HG03175 (cell line): Measurements from ENCODE around the gene GNG4.
A peak's percentile ranks its signal among the peaks of the same experiment; 100 is the strongest.
"Not testable (repeated sequence)": the region's sequence is repeated elsewhere in the genome, so short reads cannot be mapped to it uniquely, and the experiment has no call there.

Experiments
- ATAC-seq: cut with Tn5 transposase; IDR thresholded peaks from one replicate; pipeline ENCODE4 v1.9.1; 2021; ENCODE audit warnings: mild to moderate bottlenecking, moderate library complexity; ENCODE audit not compliant: unreplicated experiment

GNG4 gene

DNA sequence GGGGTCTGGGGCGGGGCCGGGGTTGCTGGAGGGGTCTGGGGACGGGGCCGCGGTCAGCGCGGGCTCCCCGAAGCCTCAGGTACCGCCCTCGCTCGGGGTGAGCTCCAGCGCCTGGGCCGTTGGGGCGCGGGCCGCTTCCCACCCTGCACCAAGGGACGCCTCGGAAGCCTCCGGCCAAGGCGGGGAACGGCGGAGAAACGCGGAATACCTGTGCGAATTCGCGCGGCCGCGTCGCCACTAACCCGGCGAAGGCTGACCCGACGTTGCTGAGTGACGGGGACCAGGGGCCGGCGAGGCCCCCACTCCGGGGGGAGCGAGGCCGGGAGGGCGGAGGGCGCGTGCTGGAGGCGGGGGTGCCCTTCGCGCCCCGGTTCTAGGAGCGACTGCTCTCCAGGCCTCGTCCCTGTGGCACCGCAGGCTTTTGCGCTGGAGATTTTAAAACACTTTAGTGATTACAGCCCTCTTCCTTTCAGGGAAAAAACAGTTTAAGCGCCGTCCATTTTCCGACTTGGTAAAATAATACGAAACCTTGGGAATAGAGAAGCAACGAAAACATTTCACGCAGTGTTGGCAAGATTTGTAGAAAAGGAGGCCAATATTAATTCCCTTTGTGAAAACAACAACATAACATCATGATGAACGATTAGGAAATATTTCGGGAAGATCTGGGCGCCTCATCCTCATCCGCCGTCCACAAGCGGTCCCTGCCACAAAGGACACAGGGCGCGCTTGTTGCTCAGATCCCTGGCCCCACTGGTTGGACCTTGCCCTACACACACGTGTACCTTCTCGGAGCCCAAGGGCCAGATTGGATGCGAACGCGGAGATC lies 971 bp upstream of the GNG4 start:
- no peak for ATAC-seq

DNA sequence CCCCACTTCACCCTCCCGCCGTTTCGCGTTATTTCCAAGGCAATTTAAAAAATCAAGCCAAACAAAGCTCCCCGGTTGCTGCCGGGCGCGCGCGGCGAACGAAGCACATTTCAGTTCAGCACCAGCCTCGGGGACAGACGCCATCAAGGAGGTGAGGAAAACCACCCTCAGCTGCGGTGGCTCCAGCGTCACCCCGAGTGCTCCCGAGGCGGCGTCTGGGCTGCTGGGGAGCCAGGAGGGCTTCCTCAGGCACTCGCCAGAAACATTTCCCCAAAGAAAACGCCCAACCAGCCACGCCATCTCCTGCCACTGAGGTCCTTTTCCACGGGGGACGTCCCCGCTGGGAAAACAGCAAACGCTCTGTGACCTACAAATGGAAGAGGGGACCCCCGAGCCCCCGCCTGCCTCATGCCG lies 623 bp downstream of the GNG4 start:
- peak; percentile 55 for ATAC-seq

DNA sequence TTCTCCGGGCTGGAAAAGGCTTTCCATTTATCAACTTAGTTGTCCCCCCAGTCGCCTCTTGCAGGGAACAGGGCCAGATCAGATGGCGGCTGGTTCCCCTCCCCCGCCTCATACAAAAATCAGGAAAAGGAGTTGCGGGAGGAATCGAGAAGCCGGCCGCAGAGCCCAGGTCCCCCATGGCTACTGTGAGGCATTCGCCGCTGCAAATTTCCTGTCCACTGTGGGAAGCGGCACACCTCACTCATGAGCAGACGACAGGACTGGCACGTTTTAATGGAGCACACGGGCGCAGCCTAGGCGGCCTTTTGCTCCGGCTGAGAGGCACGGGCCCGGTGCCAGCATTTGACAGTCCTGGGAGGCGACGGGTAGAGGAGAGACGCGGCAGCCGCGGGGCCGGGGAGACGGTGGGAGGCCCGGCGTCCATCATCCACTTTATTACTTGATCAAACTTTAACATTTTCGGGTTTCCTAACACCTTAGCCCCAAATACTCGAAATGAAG lies 1.1 kb downstream of the GNG4 start:
- no peak for ATAC-seq

DNA sequence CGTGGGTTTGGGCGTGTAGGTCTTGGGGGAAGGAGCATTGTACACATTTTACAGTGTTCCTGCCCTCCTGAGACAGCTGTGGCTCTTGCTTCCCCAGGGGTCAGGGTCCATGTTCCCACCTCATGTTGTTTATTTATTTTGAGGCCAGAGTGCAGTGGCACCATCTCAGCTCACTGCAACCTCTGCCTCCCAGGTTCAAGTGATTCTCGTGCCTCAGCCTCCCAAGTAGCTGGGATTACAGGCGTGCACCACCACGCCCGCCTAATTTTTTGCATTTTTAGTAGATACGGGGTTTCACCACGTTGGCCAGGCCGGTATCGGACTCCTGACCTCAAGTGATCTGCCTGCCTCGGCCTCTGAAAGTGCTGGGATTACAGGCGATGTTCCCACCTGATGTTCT lies 2.0 kb downstream of the GNG4 start:
- not testable (repeated sequence) for ATAC-seq

DNA sequence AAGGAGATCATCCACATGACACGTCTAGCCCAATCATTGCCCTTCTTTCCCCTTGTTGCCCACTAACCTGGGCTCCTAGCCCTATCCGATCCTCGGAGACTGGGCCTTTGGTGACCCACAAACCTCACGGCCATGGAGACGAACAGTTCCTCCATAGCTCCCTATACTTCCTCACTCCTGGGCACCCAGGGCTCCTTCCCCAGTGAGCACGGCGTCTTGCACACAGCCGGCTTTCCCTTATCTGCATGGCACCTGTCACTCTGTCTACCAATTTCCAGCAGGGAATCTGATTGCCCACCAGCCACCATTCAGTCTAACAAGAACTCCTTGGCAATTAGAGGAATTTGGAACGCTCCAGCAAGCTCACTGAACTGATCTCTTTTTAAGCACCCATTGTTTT lies 3.1 kb downstream of the GNG4 start:
- ATAC-seq = no peak

DNA sequence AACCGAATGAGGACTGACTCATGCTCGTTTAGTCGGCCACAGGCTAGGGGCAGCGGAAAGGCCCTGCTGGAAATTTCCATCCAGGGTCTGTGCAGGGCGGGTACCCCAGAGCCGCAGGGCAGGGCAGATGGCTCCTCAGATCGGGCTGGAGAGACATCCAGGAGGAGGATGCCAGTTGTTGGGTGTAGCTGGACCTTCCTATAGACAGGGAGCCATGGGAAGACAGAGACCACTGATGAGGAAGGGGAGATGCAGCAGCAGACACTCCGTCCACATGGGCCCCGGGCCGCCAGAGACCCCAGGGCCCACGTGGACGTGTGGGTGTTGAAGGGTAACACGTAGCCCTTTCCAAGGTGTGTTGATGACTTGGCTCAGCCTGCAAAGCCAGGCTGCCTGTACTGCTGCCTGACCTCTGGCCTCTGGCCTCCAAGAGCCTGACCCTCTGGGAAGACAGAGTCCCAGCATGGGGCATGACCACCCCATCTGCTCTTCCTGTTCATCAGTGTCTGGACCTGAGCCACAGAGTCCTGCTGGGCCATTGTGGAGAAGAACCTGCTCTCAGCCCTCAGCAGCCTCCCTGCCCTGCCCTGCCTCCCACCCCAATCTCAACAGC lies 4.8 kb downstream of the GNG4 start:
- no peak for ATAC-seq

DNA sequence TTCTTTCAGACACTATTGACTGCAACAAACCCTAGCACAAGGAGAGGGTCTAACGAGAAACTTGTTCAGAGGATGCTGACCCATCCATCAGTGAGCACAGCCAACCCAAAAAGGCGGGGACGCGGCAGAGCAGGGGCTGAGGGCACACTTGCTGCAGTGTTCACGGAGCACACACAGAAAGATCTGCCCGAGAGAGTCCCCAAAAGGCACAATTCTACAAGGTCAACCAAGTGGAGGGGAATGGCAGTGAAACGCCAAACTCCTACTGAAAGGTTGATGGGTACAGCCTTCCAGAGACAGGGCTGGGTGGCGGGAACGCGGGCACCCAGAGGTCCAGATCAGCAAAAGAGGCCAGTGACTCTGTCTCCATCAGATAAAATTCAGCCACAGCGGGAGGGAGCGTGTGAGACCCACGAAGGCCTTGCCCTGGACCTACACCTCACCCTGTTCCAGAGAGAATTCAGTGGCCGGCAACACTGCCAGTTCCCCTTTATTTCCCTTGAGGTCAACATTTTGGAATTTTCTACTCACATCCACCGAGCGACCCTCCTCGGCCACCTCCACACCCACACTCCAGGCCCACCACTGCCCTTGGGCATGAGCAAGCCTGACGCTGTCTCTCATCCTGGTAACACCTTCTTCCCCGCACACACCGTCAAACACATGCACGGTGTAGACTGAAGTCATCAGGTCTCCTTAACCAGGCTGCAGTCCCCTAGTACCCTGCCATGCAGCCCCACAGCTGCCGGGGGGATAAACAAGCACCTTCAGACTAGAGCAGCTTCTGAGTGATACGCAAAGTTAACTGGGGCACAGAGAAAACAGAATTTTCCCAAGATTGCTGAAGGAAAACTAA lies 5.5 kb downstream of the GNG4 start:
- ATAC-seq = no peak

DNA sequence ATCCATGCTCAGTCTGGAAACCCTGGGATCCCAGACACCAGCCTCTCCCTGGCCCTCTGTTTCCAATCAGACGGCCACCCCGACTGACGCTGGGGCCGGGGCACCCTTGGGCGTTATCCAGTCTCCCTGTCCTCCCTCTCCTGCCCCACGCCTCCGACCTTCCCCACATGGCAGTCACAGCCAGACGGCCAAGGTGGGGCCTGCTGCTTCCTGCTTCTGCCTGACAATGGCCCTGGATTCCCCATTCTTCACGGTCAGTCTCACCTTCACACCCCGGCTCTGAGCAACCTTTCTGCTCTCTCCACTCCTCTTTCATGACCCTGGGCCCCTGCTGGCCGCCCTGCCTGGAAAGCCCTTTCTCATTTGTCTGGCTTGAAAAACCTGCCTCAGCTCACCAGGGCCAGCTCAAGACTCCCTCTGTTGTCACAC lies 6.6 kb downstream of the GNG4 start:
- ATAC-seq = no peak

DNA sequence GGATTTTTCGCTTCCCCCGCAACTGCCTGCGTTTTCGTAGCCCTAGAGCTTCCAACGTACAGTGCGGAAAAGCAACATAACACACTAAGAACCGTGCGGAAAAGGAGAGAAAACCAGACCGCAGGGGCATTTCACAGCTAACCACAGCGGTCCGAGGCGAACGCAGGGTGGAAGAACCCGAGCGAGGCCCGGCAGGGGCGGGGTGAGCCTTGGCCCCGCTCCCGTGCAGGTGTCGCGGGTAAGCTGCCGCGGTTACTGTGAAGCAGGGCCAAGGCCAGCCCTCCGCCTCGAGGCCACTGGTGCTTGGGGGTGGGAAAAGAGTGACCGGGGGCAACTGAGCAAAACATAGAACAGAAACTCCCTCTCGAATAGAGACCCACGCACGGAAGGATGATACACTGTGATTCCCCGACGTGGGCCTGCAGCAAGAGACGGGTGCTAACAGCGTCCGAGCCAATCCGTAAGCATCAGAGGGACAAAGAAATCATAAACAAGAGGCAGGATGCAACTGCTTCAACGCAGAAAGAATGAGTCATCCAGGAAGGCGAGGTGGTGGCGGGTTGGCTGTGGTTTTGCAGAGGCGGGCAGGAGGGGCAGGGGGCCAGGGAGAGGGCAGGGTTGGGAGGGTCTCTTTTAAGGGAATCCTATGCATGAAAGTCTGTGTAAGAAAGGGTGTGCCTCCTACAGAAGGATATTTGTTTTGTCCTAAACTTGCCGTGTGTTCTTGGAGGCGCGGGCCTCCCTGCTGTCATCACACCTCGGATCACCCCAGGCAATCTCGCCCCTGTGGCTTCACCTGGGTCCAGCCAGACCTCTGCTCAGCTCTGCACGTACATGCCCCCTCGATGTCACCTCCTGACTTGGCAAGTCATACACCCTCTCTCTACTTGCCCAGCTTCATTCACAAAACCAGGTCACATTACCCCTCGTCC lies 7.3 kb downstream of the GNG4 start:
- peak; percentile 74 for ATAC-seq

DNA sequence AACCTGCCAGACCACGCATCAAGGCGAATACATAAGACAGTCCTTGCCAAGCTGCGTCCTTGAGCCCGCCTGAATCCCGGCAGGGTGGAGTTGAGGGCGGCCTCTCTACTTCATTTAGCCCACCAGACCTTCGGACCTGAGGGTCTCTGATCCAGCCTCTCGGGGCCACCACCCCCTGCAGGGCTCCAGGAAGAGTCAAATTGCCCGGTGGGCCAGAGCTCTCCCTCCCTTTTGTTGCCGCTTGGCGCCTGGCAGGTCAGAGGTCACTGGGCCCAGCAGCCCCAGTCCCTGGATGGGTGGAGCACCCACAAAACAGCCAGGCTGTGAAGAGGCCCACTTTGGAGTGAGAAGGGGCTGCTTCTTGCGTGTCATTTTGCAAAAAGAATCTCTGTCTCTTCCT lies 9.0 kb downstream of the GNG4 start:
- ATAC-seq = no peak

DNA sequence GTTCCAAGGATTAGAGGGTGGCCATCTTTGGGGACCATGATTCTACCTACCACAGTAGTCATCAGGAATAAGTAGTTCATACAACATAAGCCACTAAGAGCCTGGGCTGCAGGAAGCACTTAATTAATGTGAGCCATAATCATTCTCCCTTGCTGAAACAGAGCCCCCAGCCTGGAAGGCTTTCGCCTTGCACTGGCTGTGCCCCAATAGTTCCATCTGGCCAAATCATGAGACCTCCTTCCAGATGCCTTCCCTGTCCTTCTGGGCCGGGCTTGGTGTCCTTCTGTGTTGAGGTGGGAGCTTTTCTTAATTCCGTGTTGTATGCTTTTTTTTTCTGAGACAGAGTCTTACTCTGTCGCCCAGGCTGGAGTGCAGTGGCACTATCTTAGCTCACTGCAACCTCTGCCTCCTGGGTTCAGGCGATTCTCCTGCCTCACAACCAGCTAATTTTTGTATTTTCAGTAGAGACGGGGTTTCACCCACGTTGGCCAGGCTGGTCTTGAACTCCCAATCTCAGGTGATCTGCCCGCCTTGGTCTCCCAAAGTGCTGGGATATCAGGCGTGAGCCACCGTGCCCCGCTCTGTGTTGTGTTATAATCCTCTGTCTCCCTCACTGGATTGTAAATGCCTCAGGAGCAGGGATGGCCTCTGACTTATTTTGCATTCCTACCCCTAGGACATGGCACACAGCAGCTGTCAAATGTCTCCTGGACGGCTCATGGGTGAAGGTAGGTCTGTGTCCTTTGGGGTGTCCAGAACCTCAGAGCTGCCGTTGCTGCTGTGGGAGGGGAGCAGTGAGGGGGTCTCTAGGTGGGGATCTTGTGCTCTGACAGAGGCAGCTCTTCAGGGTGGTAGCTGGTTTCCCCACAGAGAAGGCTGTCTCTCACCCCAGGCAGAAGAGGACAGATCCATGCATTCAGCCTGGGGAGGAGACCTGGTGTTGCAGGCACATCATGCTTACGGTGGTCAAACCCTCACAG lies 10.1 kb downstream of the GNG4 start:
- no peak for ATAC-seq

DNA sequence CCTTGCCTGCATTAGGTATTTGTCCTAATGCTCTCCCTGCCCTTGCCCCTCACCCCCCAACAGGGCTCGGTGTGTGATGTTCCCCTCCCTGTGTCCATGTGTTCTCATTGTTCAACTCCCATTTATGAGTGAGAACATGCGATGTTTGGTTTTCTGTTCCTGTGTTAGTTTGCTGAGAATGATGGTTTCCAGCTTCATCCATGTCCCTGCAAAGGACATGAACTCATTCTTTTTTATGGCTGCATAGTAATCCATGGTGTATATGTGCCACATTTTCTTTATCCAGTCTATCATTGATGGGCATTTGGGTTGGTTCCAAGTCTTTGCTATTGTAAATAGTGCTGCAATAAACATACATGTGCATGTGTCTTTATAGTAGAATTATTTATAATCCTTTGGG lies 11.0 kb downstream of the GNG4 start:
- not testable (repeated sequence) for ATAC-seq

DNA sequence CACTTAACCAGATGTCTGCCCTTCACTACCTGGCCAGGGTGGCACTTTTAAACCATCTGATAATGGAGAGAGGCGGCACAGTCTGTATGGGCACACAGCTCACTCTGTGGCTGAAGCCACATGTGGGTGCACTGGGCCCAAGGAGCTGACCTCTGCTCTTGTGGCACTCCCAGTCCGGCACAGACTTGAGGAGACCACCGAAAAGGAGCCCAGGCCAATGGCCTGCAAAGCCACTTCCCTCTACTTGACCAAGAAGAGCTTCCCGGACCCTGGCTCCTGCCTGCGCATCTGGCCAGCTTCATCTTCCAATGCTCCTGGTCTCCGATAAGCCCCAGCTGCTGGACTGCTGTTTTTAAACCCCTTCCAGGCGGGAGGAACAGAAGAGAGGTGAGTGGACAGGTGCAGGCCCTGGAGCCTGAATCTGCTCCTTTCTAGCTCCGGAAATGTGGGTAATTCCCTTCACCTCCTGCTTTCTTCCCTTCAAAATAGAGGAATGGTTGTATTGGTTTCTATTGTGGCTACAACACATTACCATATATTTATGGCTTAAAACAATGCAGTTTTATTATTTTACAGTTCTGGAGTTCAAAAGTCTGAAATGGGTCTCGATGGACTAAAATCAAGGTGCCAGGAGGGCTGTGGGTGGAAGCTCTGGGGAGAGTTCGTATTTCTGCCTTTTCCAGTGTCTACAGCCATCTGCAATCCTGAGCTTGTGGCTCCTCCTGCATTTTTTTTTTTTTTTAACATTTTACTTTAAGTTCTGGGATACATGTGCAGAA lies 11.6 kb downstream of the GNG4 start:
- ATAC-seq = no peak

DNA sequence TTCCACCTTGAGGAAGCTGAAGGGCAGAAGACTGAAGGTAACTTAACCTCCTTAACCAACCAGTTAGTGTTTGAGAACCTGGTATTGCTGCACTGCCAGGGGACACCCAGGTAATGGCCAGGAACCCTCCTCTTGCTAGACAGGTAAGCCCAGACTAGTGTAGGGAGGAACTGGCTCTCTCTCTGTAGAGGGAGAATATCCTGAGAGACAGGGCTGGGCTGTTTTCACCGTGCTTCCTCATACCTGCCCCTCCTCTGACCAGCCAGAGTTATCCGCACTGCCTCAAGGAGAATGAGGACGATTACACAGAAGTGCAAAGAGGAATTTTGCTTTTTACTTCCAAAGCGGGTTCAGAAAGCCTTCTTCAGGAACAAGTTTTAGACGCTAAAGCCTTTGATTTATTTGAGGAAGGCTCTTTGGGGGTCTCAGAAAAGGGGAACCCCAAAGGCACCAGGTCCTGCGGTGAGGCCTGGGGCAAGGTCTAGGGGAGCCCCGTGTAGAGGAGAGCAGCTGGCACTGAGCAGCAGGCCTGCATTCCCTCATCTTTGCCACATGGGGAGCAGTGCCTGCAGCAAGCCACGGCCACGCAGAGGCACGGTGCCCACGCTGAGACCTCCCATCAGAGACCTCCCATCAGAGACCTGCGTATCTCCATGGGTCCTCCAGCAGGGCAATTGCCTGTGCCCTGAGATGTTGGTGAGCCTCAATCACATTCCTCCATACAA lies 13.5 kb downstream of the GNG4 start:
- ATAC-seq = no peak

DNA sequence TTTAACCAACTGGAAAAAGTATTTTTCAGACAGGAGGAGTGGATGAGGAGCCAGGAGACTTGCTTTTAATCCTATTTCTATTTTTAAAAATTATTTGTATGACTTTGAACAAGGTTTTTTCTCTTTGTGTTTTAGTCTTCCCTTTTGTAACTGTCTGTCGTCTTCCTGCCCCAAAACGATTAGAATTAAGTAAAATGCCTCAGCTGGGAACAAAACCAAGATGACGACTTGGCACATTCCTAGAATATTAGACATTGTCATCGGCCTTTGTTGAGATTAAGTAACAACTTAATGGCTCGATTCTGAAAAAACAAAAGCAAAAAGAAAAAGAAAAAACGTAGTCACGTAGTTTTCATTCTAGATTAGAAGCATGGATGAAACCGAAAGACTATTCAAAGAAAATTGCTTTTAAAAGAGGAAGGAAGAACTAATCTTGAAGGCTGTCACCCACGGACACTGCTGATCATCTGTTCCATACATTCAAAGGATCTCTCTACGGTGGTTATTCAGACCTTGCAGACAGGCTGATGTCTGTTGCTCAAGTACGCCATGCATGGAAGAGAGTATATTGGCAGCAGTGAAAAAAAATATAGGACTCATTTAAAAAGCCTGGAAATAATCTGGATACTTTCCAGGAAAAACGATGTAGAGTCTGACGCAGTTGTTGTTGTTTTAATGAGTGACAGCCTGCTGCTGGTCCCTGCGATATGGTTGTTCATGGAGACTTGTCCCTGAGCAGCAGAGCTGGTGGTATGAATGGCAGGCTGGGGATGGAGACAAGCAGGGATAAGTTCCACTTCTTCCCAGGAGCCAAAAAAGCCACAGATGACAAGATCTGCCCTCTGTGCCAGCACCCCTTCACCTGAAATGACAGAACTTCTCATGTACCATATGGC lies 16.8 kb downstream of the GNG4 start:
- ATAC-seq = peak; percentile 63

DNA sequence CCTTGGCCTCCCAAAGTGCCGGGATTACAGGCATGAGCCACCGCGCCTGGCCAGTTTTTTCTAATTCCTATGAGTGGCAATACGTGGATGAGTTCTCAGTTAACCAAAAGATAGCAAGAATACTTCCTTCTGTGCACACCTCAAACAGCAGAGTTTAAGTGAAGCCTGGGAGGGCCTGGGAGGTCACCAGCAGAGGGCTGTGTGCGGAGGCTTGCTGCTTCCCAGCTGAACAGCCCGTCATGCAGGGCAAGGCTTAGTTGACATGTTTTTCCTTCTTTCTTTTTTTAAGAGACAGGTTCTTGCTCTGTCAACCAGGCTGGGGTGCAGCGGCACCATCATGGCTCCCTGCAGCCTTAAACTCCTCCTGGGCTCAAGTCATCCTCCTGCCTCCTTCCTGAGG lies 17.8 kb downstream of the GNG4 start:
- no peak for ATAC-seq
